Psoas muscle (tissue), 8 donors: Measurements from ENCODE around the gene SLC35F3. TPM values are rescaled to one million over a fixed set of nuclear protein-coding genes. Genes with fewer than 3 reads are reported as not detected.
"Not testable (repeated sequence)": the region's sequence is repeated elsewhere in the genome, so short reads cannot be mapped to it uniquely, and the experiment has no call there.

ENCODE experiments used
- ATAC-seq, 4 donors: fragments of 200-7000 bp; cut with Tn5 transposase; one replicate each; pipeline ENCODE4 v1.9.1; 2020; ENCODE audit warnings: moderate library complexity in 3 of 4, mild to moderate bottlenecking in 2 of 4
- DNase-seq, 2 donors: peaks; one replicate each; pipeline ENCODE4 v3.0.0-alpha.2; 2020
- H3K27ac ChIP-seq: fragments of 200-600 bp; one replicate; pipeline ENCODE4 v1.8.0; 2022
- H3K27me3 ChIP-seq, 3 donors: fragments of 200-600 bp in 1 of 3; one replicate each; pipeline versions ENCODE4 v1.6.1 to v1.8.0; 2013 to 2022; ENCODE audit warnings: low read length in 2 of 3, mild to moderate bottlenecking in 2 of 3, moderate library complexity in 1 of 3; ENCODE audit not compliant: insufficient read depth in 3 of 3
- H3K36me3 ChIP-seq, 2 donors: fragments of 200-600 bp in 1 of 2; one replicate each; pipeline versions ENCODE4 v1.6.1 to v1.8.0; 2013 to 2022; ENCODE audit warnings: low read depth in 1 of 2, mild to moderate bottlenecking in 1 of 2, moderate library complexity in 1 of 2; ENCODE audit not compliant: insufficient read depth in 1 of 2
- H3K4me1 ChIP-seq: fragments of 200-600 bp; one replicate; pipeline ENCODE4 v1.8.0; 2022
- H3K4me3 ChIP-seq: fragments of 200-600 bp; one replicate; pipeline ENCODE4 v1.8.0; 2022; ENCODE audit warnings: mild to moderate bottlenecking
- H3K9me3 ChIP-seq: fragments of 200-600 bp; one replicate; pipeline ENCODE4 v1.8.0; 2022
- WGBS, 3 donors: extraction: QIAGEN DNeasy Blood & Tissue Kit; methylation state at CpG; one replicate each; pipeline versions ENCODE4 v1.1.6 to v1.1.7; 2013; 5-methylcytosine and 5-hydroxymethylcytosine counted together
- intact Hi-C, 2 donors: fragments of 100-400 bp; cut with DNase I; formaldehyde crosslinking; loops; one replicate each; pipeline versions ENCODE4 v1.11.0 to v1.14.2; 2022
- polyA plus RNA-seq, 3 donors: library from polyadenylated mRNA; stranded (reverse); fragments of 200-250 nt; gene quantifications; one replicate each; pipeline ENCODE4 v1.2.3, GENCODE V29; 2013
- total RNA-seq, 4 donors: library from RNA; stranded (reverse); fragmentation: NEBNext Ultra II Directional in 2 of 4; extraction: Animal tissue kit (Norgen Biotek cat#: 25700) in 2 of 4; gene quantifications; one replicate each; pipeline versions ENCODE4 v1.2.1 to v1.2.4, GENCODE V29; 2021 to 2023
- TF ChIP-seq, protein P1 (sequence below): fragments of 200-600 bp; IDR thresholded peaks from one replicate; pipeline ENCODE4 v1.8.0; 2022; ENCODE audit warnings: antibody characterized with exemption
- donor health status: healthy with polysubstance abuse.
- donor health status: DM: no; HTN: no; CAD: no; lungs with moderate emphysema.
- donor health status: Bipolar disorder and iron deficiency.
- donor health status: healthy.
- donor health status: DM: yes; HTN: yes; CAD: no.
- donor health status: DM: no; HTN: no; CAD: no.
- donor health status: DM: no; HTN: no; CAD: no.
- donor health status: DM: yes; HTN: yes; CAD: no.

The SLC35F3 gene
- total and polyA plus RNA-seq, 7 donors, result 0.01 to 0.16 (median 0.10) TPM; not detected in 3

- TF ChIP-seq, protein P1, sequence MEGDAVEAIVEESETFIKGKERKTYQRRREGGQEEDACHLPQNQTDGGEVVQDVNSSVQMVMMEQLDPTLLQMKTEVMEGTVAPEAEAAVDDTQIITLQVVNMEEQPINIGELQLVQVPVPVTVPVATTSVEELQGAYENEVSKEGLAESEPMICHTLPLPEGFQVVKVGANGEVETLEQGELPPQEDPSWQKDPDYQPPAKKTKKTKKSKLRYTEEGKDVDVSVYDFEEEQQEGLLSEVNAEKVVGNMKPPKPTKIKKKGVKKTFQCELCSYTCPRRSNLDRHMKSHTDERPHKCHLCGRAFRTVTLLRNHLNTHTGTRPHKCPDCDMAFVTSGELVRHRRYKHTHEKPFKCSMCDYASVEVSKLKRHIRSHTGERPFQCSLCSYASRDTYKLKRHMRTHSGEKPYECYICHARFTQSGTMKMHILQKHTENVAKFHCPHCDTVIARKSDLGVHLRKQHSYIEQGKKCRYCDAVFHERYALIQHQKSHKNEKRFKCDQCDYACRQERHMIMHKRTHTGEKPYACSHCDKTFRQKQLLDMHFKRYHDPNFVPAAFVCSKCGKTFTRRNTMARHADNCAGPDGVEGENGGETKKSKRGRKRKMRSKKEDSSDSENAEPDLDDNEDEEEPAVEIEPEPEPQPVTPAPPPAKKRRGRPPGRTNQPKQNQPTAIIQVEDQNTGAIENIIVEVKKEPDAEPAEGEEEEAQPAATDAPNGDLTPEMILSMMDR, result no peak
- no peaks in the 10 kb centered on the region for H3K27me3 ChIP-seq
- WGBS, 3 donors, result 72 to 80% (median 79%) methylated on average over 5 of the region's 5 CpGs
- no peak for ATAC-seq
- DNase-seq, result no peak
- H3K9me3 ChIP-seq, result peaks cover 10% of the 10 kb centered on the region
- no peak overlapping the region for H3K27ac ChIP-seq
- intact Hi-C loops, result no loop called here
- no peak overlapping the region for H3K4me3 ChIP-seq
- no peaks in the 10 kb centered on the region for H3K36me3 ChIP-seq
- no peaks in the 10 kb centered on the region for H3K4me1 ChIP-seq
Observed at GRCh38 chr1:234201600-234201999, 297.1 kb downstream of the SLC35F3 start.

DNA sequence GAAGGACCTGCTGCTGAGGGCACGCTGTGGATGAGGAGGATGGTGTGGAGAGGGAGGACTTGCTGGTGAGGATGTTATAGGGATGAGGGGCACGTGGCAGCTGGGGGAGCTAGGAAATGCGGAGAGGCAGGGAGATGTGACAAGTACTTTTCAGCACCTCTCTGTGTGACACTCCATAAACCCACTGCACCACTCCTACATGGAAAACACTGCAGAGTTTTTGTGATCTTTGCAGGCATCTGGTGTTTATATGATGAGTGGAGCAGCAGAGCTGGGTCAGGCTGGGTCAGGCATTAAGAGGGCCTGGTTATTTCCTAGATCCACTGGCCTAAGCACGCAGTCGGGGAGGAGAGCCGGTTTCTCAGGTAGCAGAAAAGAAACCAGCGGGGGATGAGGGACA, 301.5 kb downstream of the SLC35F3 start:
- TF ChIP-seq, protein P1, result no peak
- intact Hi-C loops, result no loop called here
- no peaks in the 10 kb centered on the region for H3K9me3 ChIP-seq

GRCh38 chr1:234206651-234207284, 302.3 kb downstream of the SLC35F3 start:
- Histone ChIP-seq H3K4me3 (no peak overlapping the region), H3K36me3 (no peaks in the 10 kb centered on the region), H3K4me1 (no peaks in the 10 kb centered on the region), H3K27ac (no peak overlapping the region), H3K9me3 (no peaks in the 10 kb centered on the region), H3K27me3 (peaks cover 0 to 2% (median 0%) of the 10 kb centered on the region in 3 donors)
- DNase-seq (peak; percentile 80 to 87), ATAC-seq (peak; percentile 96 to 99 (median 98))
- intact Hi-C loops, result no loop called here
- WGBS, 3 donors, result 42 to 51% (median 48%) methylated on average over 18 of the region's 18 CpGs
- TF ChIP-seq, protein P1, result no peak

More for the DNA sequence above, 301.5 kb downstream of the SLC35F3 start:
- Histone ChIP-seq H3K4me1 (no peaks in the 10 kb centered on the region), H3K27me3 (peaks cover 0 to 2% (median 0%) of the 10 kb centered on the region in 3 donors), H3K36me3 (no peaks in the 10 kb centered on the region), H3K4me3 (no peak overlapping the region), H3K27ac (no peak overlapping the region)
- DNase-seq (no peak), ATAC-seq (peak in 1 of 4 donors; percentile 5)
- 60 to 78% (median 77%) methylated on average over 7 of the region's 7 CpGs for WGBS, 3 donors

GRCh38 chr1:234208351-234208750, 303.9 kb downstream of the SLC35F3 start:
- TF ChIP-seq, protein P1, result no peak
- no peak for ATAC-seq
- no peak for DNase-seq
- no peak overlapping the region for H3K4me3 ChIP-seq
- H3K27me3 ChIP-seq, result peaks cover 0 to 6% (median 3%) of the 10 kb centered on the region in 3 donors
- no peaks in the 10 kb centered on the region for H3K36me3 ChIP-seq
- no peak overlapping the region for H3K27ac ChIP-seq
- intact Hi-C loops, result no loop called here
- H3K9me3 ChIP-seq, result no peaks in the 10 kb centered on the region
- no peaks in the 10 kb centered on the region for H3K4me1 ChIP-seq
- 56 to 71% (median 59%) methylated on average over 3 of the region's 3 CpGs for WGBS, 3 donors

DNA sequence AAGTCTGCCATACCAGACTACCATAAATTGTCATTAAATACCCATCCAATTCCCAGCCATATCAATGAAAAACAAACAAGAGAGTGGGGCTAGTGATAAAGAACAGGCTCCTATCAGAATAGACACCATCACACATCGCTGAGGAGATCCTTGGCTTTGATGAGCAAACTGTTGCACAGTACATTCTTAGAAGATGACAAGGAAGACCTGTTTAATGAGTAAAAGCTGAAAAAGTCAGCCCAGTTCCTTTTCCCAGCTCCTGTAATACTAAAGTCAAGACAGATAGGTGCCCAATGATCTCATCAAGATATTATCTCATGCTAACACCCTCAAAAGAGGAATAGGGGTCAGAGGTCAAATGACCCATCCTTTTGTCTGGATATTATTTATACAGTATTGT, 304.3 kb downstream of the SLC35F3 start:
- TF ChIP-seq, protein P1, result no peak
- WGBS, 3 donors, result 89 to 93% (median 92%) methylated on average over 1 of the region's 1 CpG

GRCh38 chr1:234210429-234210828, 306.0 kb downstream of the SLC35F3 start:
- H3K4me3 ChIP-seq, H3K27ac ChIP-seq, H3K36me3 ChIP-seq, H3K9me3 ChIP-seq, H3K4me1 ChIP-seq, ATAC-seq, DNase-seq: not testable (repeated sequence)
- 87 to 90% (median 89%) methylated on average over 1 of the region's 1 CpG for WGBS, 3 donors
- intact Hi-C loops, result loop anchor here in 1 of 2 donors (5.0 kb wide), 1 partner anchor 102 kb away; no protein-coding TSS in a partner anchor
- H3K27me3 ChIP-seq, result peaks cover 0 to 13% (median 8%) of the 10 kb centered on the region in 3 donors

More for the DNA sequence above, 304.3 kb downstream of the SLC35F3 start:
- H3K4me1 ChIP-seq, result no peaks in the 10 kb centered on the region
- peaks cover 0 to 6% (median 3%) of the 10 kb centered on the region in 3 donors for H3K27me3 ChIP-seq
- DNase-seq, result no peak
- no peak overlapping the region for H3K27ac ChIP-seq
- H3K36me3 ChIP-seq, result no peaks in the 10 kb centered on the region
- no peak for ATAC-seq
- H3K4me3 ChIP-seq, result no peak overlapping the region
- no peaks in the 10 kb centered on the region for H3K9me3 ChIP-seq
- intact Hi-C loops, result no loop called here

DNA sequence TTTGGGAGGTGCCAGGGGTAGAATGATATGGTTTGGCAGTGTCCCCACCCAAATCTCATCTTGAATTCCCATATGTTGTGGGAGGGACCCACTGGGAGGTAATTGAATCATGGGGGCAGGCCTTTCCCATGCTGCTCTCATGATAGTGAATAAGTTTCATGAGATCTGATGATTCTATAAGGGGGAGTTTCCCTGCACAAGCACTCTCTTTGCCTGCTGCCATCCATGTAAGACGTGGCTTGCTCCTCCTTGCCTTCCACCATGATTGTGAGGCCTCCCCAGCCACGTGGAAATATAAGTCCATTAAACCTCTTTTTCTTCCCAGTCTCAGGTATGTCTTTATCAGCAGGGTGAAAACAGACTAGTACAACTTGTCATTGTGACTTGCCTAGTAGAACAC, 307.4 kb downstream of the SLC35F3 start:
- H3K27me3 ChIP-seq, result peaks cover 0 to 15% (median 13%) of the 10 kb centered on the region in 3 donors
- ATAC-seq, DNase-seq, H3K27ac ChIP-seq, H3K4me1 ChIP-seq, H3K9me3 ChIP-seq, H3K4me3 ChIP-seq, H3K36me3 ChIP-seq: not testable (repeated sequence)
- WGBS, 3 donors, result 62 to 82% (median 71%) methylated on average over 2 of the region's 2 CpGs
- intact Hi-C loops, result loop anchor here in 1 of 2 donors (5.0 kb wide), 1 partner anchor 100 kb away; no protein-coding TSS in a partner anchor
